K562 (cell line): Measurements from ENCODE around the gene GON4L. TPM values are rescaled to one million over a fixed set of nuclear protein-coding genes. Genes with fewer than 3 reads are reported as not detected.

Experiments used
- CBFA2T2 ChIP-seq: fragments of 450-650 bp; conservative IDR thresholded peaks from 2 replicates; pipeline ENCODE4 v1.6.1; 2017; ENCODE audit warnings: mild to moderate bottlenecking
- CREB1 ChIP-seq, 2 experiments: sonication (generic) in 1 of 2; formaldehyde crosslinking in 1 of 2; IDR thresholded peaks; 2 replicates each; pipeline versions ENCODE4 v1.6.1 to v1.8.0; 2012 to 2022; ENCODE audit warnings: inconsistent platforms in 1 of 2, mild to moderate bottlenecking in 1 of 2, missing genetic modification reagents in 1 of 2, moderate library complexity in 1 of 2
- CTBP1 ChIP-seq: fragments of 450-650 bp; IDR thresholded peaks from 2 replicates; pipeline ENCODE4 v1.6.1; 2016; ENCODE audit warnings: borderline replicate concordance
- GABPA ChIP-seq: fragments of 200-800 bp; sonication (Bioruptor generic); conservative IDR thresholded peaks from 2 replicates; pipeline ENCODE4 v1.6.1; 2016; ENCODE audit warnings: low read depth, missing genetic modification characterization, missing compliant biosample characterization
- HDAC2 ChIP-seq: fragments of 450-650 bp; IDR thresholded peaks from 2 replicates; pipeline ENCODE4 v1.6.1; 2016; ENCODE audit warnings: mild to moderate bottlenecking
- MAFK ChIP-seq: IDR thresholded peaks from 2 replicates; pipeline ENCODE4 v1.6.1; 2011; ENCODE audit warnings: low read length, improper control_type of control experiment
- MCM7 ChIP-seq, 2 experiments: fragments of 450-650 bp; IDR thresholded peaks; 2 replicates each; pipeline ENCODE4 v1.6.1; 2016 to 2018
- NR1H2 ChIP-seq: sonication (generic); formaldehyde crosslinking; IDR thresholded peaks from 2 replicates; pipeline ENCODE4 v1.4.0; 2020; ENCODE audit warnings: mild to moderate bottlenecking, missing genetic modification reagents
- RAD21 ChIP-seq, 2 experiments: fragments of 250-450 bp in 1 of 2; fragments of 450-650 bp in 1 of 2; sonication (Bioruptor Pico) in 1 of 2; formaldehyde crosslinking in 1 of 2; IDR thresholded peaks in 1 of 2; conservative IDR thresholded peaks in 1 of 2; 2 replicates each; pipeline versions ENCODE4 v1.4.0 to v1.8.0; 2020 to 2022; ENCODE audit warnings: mild to moderate bottlenecking in 2 of 2, moderate library complexity in 1 of 2
- RFX7 ChIP-seq: fragments of 250-450 bp; sonication (Bioruptor Pico); IDR thresholded peaks from 2 replicates; pipeline ENCODE4 v1.5.1; 2021; ENCODE audit warnings: mild to moderate bottlenecking
- SMARCA5 ChIP-seq: fragments of 450-650 bp; IDR thresholded peaks from 2 replicates; pipeline ENCODE4 v1.6.1; 2016
- SNAPC5 ChIP-seq: fragments of 250-450 bp; sonication (Bioruptor Pico); IDR thresholded peaks from 2 replicates; pipeline ENCODE4 v1.8.0; 2021; ENCODE audit warnings: moderate library complexity, mild to moderate bottlenecking, inconsistent platforms
- SRF ChIP-seq, 2 experiments: fragments of 250-450, 450-650 bp in 1 of 2; sonication (Bioruptor Pico) in 1 of 2; sonication (generic) in 1 of 2; formaldehyde crosslinking; IDR thresholded peaks; 2 replicates each; pipeline versions ENCODE4 v1.5.0 to v1.5.1; 2020 to 2022; ENCODE audit warnings: mild to moderate bottlenecking in 1 of 2, missing genetic modification reagents in 1 of 2
- TBP ChIP-seq: optimal IDR thresholded peaks from 2 replicates; pipeline ENCODE3; 2011; ENCODE audit warnings: low read depth, low read length, improper control_type of control experiment
- TRIM28 ChIP-seq: fragments of 450-650 bp; IDR thresholded peaks from 2 replicates; pipeline ENCODE4 v1.6.1; 2017
- ZFX ChIP-seq: sonication (generic); formaldehyde crosslinking; IDR thresholded peaks from 2 replicates; pipeline ENCODE4 v1.8.0; 2022; ENCODE audit warnings: mild to moderate bottlenecking, missing genetic modification reagents, moderate library complexity
- ZNF780A ChIP-seq: fragments of 250-450 bp; sonication (Bioruptor Pico); IDR thresholded peaks from 2 replicates; pipeline ENCODE4 v1.5.0; 2021; ENCODE audit warnings: mild to moderate bottlenecking
- polyA plus RNA-seq, 8 experiments: library from polyadenylated mRNA; depleted of rRNA in 4 of 8; stranded (reverse) in 5 of 8; unstranded in 3 of 8; fragments of >200 nt; fragmentation: Nextera tagmentation in 2 of 8; fragmentation: Illumina TruSeq in 1 of 8; extraction: Ambion mirVana in 2 of 8; extraction: Trizol in 1 of 8; gene quantifications; 2 replicates each; pipeline versions ENCODE4 v1.2.1 to v1.2.3, GENCODE V29; 2011 to 2014; ENCODE audit warnings: inconsistent platforms in 1 of 8, missing spikeins in 1 of 8
- total RNA-seq, 7 experiments: library from RNA; depleted of rRNA in 6 of 7; stranded (reverse); fragments of >200 nt in 6 of 7; fragmentation: Illumina TruSeq in 2 of 7; extraction: Trizol in 2 of 7; gene quantifications; 2 replicates each; pipeline versions ENCODE4 v1.2.1 to v1.2.3, GENCODE V29; 2011 to 2021; ENCODE audit warnings: low replicate concordance in 1 of 7
- TF ChIP-seq, protein P1 (sequence below): fragments of 250-450 bp; sonication (Bioruptor Pico); IDR thresholded peaks from 2 replicates; pipeline ENCODE4 v1.8.0; 2022; ENCODE audit warnings: moderate library complexity, mild to moderate bottlenecking, inconsistent platforms
- TF ChIP-seq, protein P2 (sequence below), 2 experiments: fragments of 450-650 bp; IDR thresholded peaks; 2 replicates each; pipeline ENCODE4 v1.6.1; 2016
- TF ChIP-seq, protein P3 (sequence below): IDR thresholded peaks from 3 replicates; pipeline ENCODE4 v1.6.1; 2011; ENCODE audit warnings: borderline replicate concordance, mild to moderate bottlenecking; ENCODE audit not compliant: insufficient read length, insufficient read depth

The GON4L gene
- total and polyA plus RNA-seq, 9 of the 15 experiments (the other 6 are each of a cell fraction or from before 2014, with no cell fraction given): 20.2 to 47.4 (median 33.6) TPM

DNA sequence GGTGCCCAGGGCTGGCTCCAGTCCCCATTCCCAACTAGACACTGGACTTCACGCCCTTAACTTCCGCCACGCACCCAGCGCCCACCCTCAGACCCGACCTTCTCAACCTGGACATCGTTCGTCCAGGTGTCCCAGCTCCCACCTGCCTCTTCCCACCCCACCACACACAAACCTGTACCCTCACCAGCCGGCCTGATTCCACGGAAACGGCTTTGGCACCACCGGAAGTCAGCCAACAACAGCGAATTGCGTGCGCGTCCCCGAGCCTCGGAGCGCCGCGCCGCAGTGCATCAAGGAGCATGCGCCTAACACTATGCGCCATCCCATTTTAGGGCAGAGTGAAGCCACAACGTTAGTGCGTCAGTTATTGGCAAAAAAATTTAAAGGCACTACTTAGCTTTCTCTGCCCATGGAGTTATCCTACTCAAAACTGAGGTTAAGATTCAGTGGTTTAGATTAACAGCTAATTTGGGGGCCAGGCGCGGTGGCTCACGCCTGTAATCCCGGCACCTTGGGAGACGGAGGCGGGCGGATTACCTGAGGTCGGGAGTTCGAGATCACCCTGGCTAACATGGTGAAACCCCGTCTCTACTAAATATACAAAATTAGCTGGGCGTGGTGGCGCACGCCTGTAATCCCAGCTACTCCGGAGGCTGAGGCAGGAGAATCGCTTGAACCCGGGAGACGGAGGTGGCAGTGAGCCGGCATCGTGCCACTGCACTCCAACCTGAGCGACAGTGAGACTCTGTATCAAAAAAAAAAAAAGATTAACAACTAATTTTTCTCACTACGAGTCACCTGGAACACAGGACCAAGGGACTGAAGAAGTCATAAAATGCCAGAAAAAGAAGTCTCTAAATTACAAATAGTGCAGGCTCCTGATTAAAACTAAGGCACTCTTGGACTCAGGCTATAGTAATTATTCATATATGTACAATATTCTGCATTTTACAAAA lies at the start of gene GON4L (continued):
- TF ChIP-seq CREB1 (IDR thresholded peaks at IDR 0.05) (peak; percentile 82), CREB1 (CRISPR knock-in tag; IDR thresholded peaks at IDR 0.05) (peak; percentile 87), SNAPC5 (CRISPR knock-in tag) (no peak), SRF (CRISPR knock-in tag; IDR thresholded peaks at IDR 0.05) (peak in 1 of 2 experiments; percentile 85; a peak in 1 of 4 replicates), ZFX (CRISPR knock-in tag) (0 out of 2 replicates have a peak, but pooled peaks have one; percentile 42), NR1H2 (0 out of 2 replicates have a peak, but pooled peaks have one; percentile 44), GABPA (peak; percentile 90), MCM7 (IDR thresholded peaks at IDR 0.05) (no peak), TRIM28 (peak; percentile 59), MAFK (no peak), RAD21 (CRISPR knock-in tag; conservative IDR thresholded peaks at IDR 0.05 in 1 of 2, IDR thresholded peaks at IDR 0.05 in 1 of 2) (no peak), CBFA2T2 (no peak), HDAC2 (peak; percentile 75), ZNF780A (CRISPR knock-in tag) (no peak), SMARCA5 (0 out of 2 replicates have a peak, but pooled peaks have one; percentile 23), CTBP1 (peak; percentile 50; the same call in 1 of the 2 replicates), TBP (peak; percentile 50), RFX7 (CRISPR knock-in tag) (no peak)
- TF ChIP-seq, protein P1, sequence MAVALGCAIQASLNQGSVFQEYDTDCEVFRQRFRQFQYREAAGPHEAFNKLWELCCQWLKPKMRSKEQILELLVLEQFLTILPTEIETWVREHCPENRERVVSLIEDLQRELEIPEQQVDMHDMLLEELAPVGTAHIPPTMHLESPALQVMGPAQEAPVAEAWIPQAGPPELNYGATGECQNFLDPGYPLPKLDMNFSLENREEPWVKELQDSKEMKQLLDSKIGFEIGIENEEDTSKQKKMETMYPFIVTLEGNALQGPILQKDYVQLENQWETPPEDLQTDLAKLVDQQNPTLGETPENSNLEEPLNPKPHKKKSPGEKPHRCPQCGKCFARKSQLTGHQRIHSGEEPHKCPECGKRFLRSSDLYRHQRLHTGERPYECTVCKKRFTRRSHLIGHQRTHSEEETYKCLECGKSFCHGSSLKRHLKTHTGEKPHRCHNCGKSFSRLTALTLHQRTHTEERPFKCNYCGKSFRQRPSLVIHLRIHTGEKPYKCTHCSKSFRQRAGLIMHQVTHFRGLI (CRISPR knock-in tag): no peak
- TF ChIP-seq, protein P2, sequence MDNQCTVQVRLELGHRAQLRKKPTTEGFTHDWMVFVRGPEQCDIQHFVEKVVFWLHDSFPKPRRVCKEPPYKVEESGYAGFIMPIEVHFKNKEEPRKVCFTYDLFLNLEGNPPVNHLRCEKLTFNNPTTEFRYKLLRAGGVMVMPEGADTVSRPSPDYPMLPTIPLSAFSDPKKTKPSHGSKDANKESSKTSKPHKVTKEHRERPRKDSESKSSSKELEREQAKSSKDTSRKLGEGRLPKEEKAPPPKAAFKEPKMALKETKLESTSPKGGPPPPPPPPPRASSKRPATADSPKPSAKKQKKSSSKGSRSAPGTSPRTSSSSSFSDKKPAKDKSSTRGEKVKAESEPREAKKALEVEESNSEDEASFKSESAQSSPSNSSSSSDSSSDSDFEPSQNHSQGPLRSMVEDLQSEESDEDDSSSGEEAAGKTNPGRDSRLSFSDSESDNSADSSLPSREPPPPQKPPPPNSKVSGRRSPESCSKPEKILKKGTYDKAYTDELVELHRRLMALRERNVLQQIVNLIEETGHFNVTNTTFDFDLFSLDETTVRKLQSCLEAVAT (IDR thresholded peaks at IDR 0.05): peak in 1 of 2 experiments; percentile 46; a peak in 2 of 4 replicates
- TF ChIP-seq, protein P3, sequence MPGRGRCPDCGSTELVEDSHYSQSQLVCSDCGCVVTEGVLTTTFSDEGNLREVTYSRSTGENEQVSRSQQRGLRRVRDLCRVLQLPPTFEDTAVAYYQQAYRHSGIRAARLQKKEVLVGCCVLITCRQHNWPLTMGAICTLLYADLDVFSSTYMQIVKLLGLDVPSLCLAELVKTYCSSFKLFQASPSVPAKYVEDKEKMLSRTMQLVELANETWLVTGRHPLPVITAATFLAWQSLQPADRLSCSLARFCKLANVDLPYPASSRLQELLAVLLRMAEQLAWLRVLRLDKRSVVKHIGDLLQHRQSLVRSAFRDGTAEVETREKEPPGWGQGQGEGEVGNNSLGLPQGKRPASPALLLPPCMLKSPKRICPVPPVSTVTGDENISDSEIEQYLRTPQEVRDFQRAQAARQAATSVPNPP: no peak
